ENCODE results near the gene ERVW-1.

ERVW-1 gene

GRCh38 chr7:92425311-92425947, 52.3 kb downstream of the ERVW-1 start:
- DNase-seq (ENCODE audit: low read depth in 3 of 3): no peak

GRCh38 chr7:92423710-92424131, 54.0 kb downstream of the ERVW-1 start:
- no peak for DNase-seq (ENCODE audit: low read depth in 3 of 3)

GRCh38 chr7:92422926-92423325, 54.8 kb downstream of the ERVW-1 start:
- no peak for DNase-seq (ENCODE audit: low read depth in 3 of 3)

GRCh38 chr7:92421676-92422435, 55.9 kb downstream of the ERVW-1 start:
- DNase-seq (ENCODE audit: low read depth in 3 of 3): no peak
